A549 (cell line): ENCODE data around the gene ASCL5. TPM values are rescaled to one million over a fixed set of nuclear protein-coding genes. Genes with fewer than 3 reads are reported as not detected.
A peak's percentile ranks its signal among the peaks of the same experiment; 100 is the strongest.

ENCODE experiments used
- ATAC-seq, 2 experiments: fragments of 200-7000 bp in 1 of 2; fragments of >200 bp in 1 of 2; cut with Nextera tagmentation in 1 of 2; cut with Tn5 transposase in 1 of 2; 3 replicates each; pipeline versions ENCODE4 v1.8.0 to v1.9.1; 2018 to 2020; ENCODE audit warnings: mild to moderate bottlenecking in 1 of 2, moderate library complexity in 1 of 2
- CTCF ChIA-PET: fragments of 300-600 bp; sonication (Branson Sonifier 250); formaldehyde crosslinking; extraction: SDS; loops from one replicate; lab custom pipeline; 2021; ENCODE audit warnings: antibody characterized with exemption, inconsistent platforms; lab: Yijun Ruan, JAX
- POLR2A ChIA-PET: fragments of 350-600 bp; formaldehyde crosslinking; extraction: SDS; loops from one replicate; lab custom pipeline; 2021; ENCODE audit warnings: antibody characterized with exemption, inconsistent platforms; lab: Yijun Ruan, JAX
- DNase-seq, 2 experiments: peaks; one replicate each; pipeline versions ENCODE4 v3.0.0 to v3.0.0-alpha.2; 2011 to 2016; ENCODE audit warnings: low read depth in 1 of 2, low spot score in 1 of 2
- FAIRE-seq: peaks from 2 replicates; lab custom pipeline; 2011; peaks lifted over from hg19 to GRCh38; lab: Jason Lieb, UNC
- H3K27ac ChIP-seq, 2 experiments: fragments of >200 bp; sonication (Bioruptor Twin); formaldehyde crosslinking; 3 replicates each; pipeline ENCODE4 v1.5.1; 2016 to 2017
- H3K4me1 ChIP-seq: fragments of >200 bp; sonication (Bioruptor Twin); formaldehyde crosslinking; 3 replicates; pipeline ENCODE4 v1.6.1; 2016
- H3K4me2 ChIP-seq: fragments of >200 bp; sonication (Bioruptor Twin); formaldehyde crosslinking; 3 replicates; pipeline ENCODE4 v1.6.1; 2016
- H3K4me3 ChIP-seq: fragments of >200 bp; sonication (Bioruptor Twin); formaldehyde crosslinking; 3 replicates; pipeline ENCODE4 v1.5.1; 2016
- H3K9me3 ChIP-seq: fragments of >200 bp; sonication (Bioruptor Twin); formaldehyde crosslinking; 3 replicates; pipeline ENCODE4 v1.6.1; 2016
- BCL3 ChIP-seq: fragments of >200 bp; sonication (Bioruptor Twin); formaldehyde crosslinking; IDR thresholded peaks from 3 replicates; pipeline ENCODE4 v1.6.1; 2016
- CEBPB ChIP-seq, 2 experiments: fragments of >200 bp in 1 of 2; sonication (Bioruptor Twin) in 1 of 2; formaldehyde crosslinking in 1 of 2; IDR thresholded peaks; 2 replicates each; pipeline ENCODE4 v1.6.1; 2012 to 2016
- ESRRA ChIP-seq: fragments of 150-350 bp; IDR thresholded peaks from 2 replicates; pipeline ENCODE4 v1.6.1; 2014; ENCODE audit warnings: mild to moderate bottlenecking, low read length, borderline replicate concordance
- FOSL2 ChIP-seq, 2 experiments: fragments of 450-650 bp in 1 of 2; fragments of >200 bp in 1 of 2; sonication (Bioruptor Twin) in 1 of 2; formaldehyde crosslinking; IDR thresholded peaks; 2 replicates each; pipeline versions ENCODE4 v1.5.0 to v1.6.1; 2016 to 2020; ENCODE audit warnings: mild to moderate bottlenecking in 1 of 2, moderate library complexity in 1 of 2
- HES2 ChIP-seq: fragments of >200 bp; sonication (Bioruptor Twin); formaldehyde crosslinking; IDR thresholded peaks from 2 replicates; pipeline ENCODE4 v1.6.1; 2016
- JUN ChIP-seq, 2 experiments: fragments of >200 bp; sonication (Bioruptor Twin); formaldehyde crosslinking; IDR thresholded peaks; 2 replicates in 1 of 2; 3 replicates in 1 of 2; pipeline ENCODE4 v1.6.1; 2016 to 2017
- MAFK ChIP-seq: fragments of 450-650 bp; IDR thresholded peaks from 2 replicates; pipeline ENCODE4 v1.6.1; 2014; ENCODE audit not compliant: partially characterized antibody
- MYC ChIP-seq: IDR thresholded peaks from 2 replicates; pipeline ENCODE4 v1.6.1; 2012; ENCODE audit warnings: mild to moderate bottlenecking, inconsistent platforms, low read length, improper control_type of control experiment, borderline replicate concordance
- NFE2L2 ChIP-seq: fragments of 150-350 bp; conservative IDR thresholded peaks from 2 replicates; pipeline ENCODE4 v1.6.1; 2014; ENCODE audit warnings: low read length
- PBX3 ChIP-seq: IDR thresholded peaks from 2 replicates; pipeline ENCODE4 v1.6.1; 2012
- PHF8 ChIP-seq: fragments of 200-600 bp; sonication (generic); IDR thresholded peaks from 2 replicates; pipeline ENCODE4 v1.6.1; 2016; ENCODE audit warnings: low read depth, mild to moderate bottlenecking, antibody characterized with exemption, moderate library complexity, borderline replicate concordance
- POLR2A ChIP-seq: IDR thresholded peaks from 2 replicates; pipeline ENCODE4 v1.6.1; 2012; ENCODE audit warnings: mild to moderate bottlenecking, low read length
- RAD21 ChIP-seq, 2 experiments: fragments of >200 bp in 1 of 2; sonication (Bioruptor Twin) in 1 of 2; formaldehyde crosslinking in 1 of 2; IDR thresholded peaks in 1 of 2; conservative IDR thresholded peaks in 1 of 2; 2 replicates in 1 of 2; 3 replicates in 1 of 2; pipeline ENCODE4 v1.6.1; 2012 to 2018; ENCODE audit warnings: inconsistent platforms in 1 of 2
- ZFP36 ChIP-seq: fragments of 450-650 bp; IDR thresholded peaks from 2 replicates; pipeline ENCODE4 v1.6.1; 2014; ENCODE audit warnings: borderline replicate concordance; ENCODE audit not compliant: partially characterized antibody
- WGBS: methylation state at CpG from one replicate; pipeline ENCODE4 v1.1.6; 2017; ENCODE audit errors: missing lambda C conversion rate; 5-methylcytosine and 5-hydroxymethylcytosine counted together
- polyA plus RNA-seq, 4 experiments: library from polyadenylated mRNA; depleted of rRNA in 3 of 4; stranded (reverse); fragments of >200 nt; fragmentation: RNase III in 1 of 4; extraction: RNeasy Plus Mini Kit Qiagen cat#74134 plus additional on column Dnase treatment in 1 of 4; gene quantifications; 2 replicates in 3 of 4; 3 replicates in 1 of 4; pipeline ENCODE4 v1.2.3, GENCODE V29; 2011 to 2017

The ASCL5 gene
- polyA plus RNA-seq, 2 of the 4 experiments (the other 2 are of a cell fraction) = 0.09 TPM; not detected in 1

GRCh38 chr1:201155354-201155753 is 28.4 kb upstream of the ASCL5 start:
- no peak for TF ChIP-seq ESRRA
- ChIA-PET CTCF (interaction anchor here (1.1 to 11.5 kb wide), 4 partner anchors 11 to 65 kb away, joined by 3 to 112 read pairs (median 8); no protein-coding TSS in a partner anchor), POLR2A (no interaction called here)
- Histone ChIP-seq H3K27ac (no peak overlapping the region), H3K4me1 (peaks cover 7% of the 10 kb centered on the region), H3K4me3 (no peak overlapping the region), H3K9me3 (no peaks in the 10 kb centered on the region), H3K4me2 (no peak overlapping the region)
- WGBS = 28% methylated on average over 2 of the region's 2 CpGs
- DNase-seq (no peak), FAIRE-seq (no peak), ATAC-seq (no peak)

GRCh38 chr1:201154389-201155165 is 27.6 kb upstream of the ASCL5 start, which contains the start of gene TMEM9:
Gene TMEM9 (minus strand): TSS chr1:201154474. CDS start chr1:201153923, 551 bp downstream.
- Histone ChIP-seq H3K4me2 (peak within 1 kb of the TSS; percentile 94), H3K4me3 (peak within 1 kb of the TSS; percentile 95), H3K4me1 (peaks cover 7% of the 10 kb centered on the region), H3K9me3 (no peaks in the 10 kb centered on the region), H3K27ac (peak within 1 kb of the TSS; percentile 91 to 97)
- FAIRE-seq = peak; percentile 13
- DNase-seq = peak; percentile 93 to 97
- 28% methylated on average over 21 of the region's 31 CpGs for WGBS
- ATAC-seq = peak; percentile 88 to 95
- CTCF ChIA-PET = interaction anchor here (0.6 to 11.5 kb wide), 9 partner anchors 10 to 111 kb away, joined by 3 to 112 read pairs (median 4); no protein-coding TSS in a partner anchor
- TF ChIP-seq CEBPB (IDR thresholded peaks at IDR 0.05) = peak; percentile 97 to 100
- no peak for TF ChIP-seq FOSL2 (IDR thresholded peaks at IDR 0.05)
- no peak for TF ChIP-seq FOSL2 (CRISPR knock-in tag; IDR thresholded peaks at IDR 0.05)
- 0 out of 3 replicates have a peak, but pooled peaks have one; percentile 74 for TF ChIP-seq BCL3
- peak; percentile 91 for TF ChIP-seq PBX3
- no peak for TF ChIP-seq POLR2A
- peak; percentile 39; the same call in 1 of the 2 replicates for TF ChIP-seq HES2
- no peak for TF ChIP-seq MAFK
- POLR2A ChIA-PET = interaction anchor here (0.6 to 1.3 kb wide), 4 partner anchors 9 to 17 kb away, joined by 3 to 5 read pairs (median 5); no protein-coding TSS in a partner anchor

GRCh38 chr1:201153474-201154388 is 26.7 kb upstream of the ASCL5 start:
- DNase-seq (peak in 1 of 2 experiments; percentile 83), FAIRE-seq (no peak), ATAC-seq (peak; percentile 89 to 94)
- no peaks in the 10 kb centered on the region for H3K9me3 ChIP-seq
- H3K4me2 ChIP-seq = peak overlapping the region; percentile 94
- peak overlapping the region; percentile 95 for H3K4me3 ChIP-seq
- POLR2A ChIA-PET = interaction anchor here (0.6 to 1.3 kb wide), 4 partner anchors 10 to 16 kb away, joined by 3 to 5 read pairs (median 5); no protein-coding TSS in a partner anchor
- H3K4me1 ChIP-seq = peaks cover 7% of the 10 kb centered on the region
- 8% methylated on average over 13 of the region's 37 CpGs for WGBS
- peak overlapping the region; percentile 91 to 97 for H3K27ac ChIP-seq
- CTCF ChIA-PET = interaction anchor here (0.6 to 11.5 kb wide), 15 partner anchors 9 to 110 kb away, joined by 3 to 112 read pairs (median 4); partner anchors contain the start of gene ASCL5
- TF ChIP-seq ZFP36 (no peak), NFE2L2 (no peak), BCL3 (no peak), MYC (no peak), JUN (IDR thresholded peaks at IDR 0.05) (peak in 1 of 2 experiments; percentile 28; a peak in 1 of 5 replicates), RAD21 (conservative IDR thresholded peaks at IDR 0.05 in 1 of 2, IDR thresholded peaks at IDR 0.05 in 1 of 2) (no peak), PHF8 (peak; percentile 81; the same call in 1 of the 2 replicates)
